HAP-1 (cell line): ENCODE data around the gene CCDC57.
"Not testable (repeated sequence)": the region's sequence is repeated elsewhere in the genome, so short reads cannot be mapped to it uniquely, and the experiment has no call there.

Source experiments
- DNase-seq, 2 experiments: peaks; one replicate each; pipeline ENCODE4 v3.0.0-alpha.2; 2016 to 2020; ENCODE audit warnings: low spot score in 2 of 2
- H3K27me3 ChIP-seq: fragments of 250-450 bp; sonication (Bioruptor Pico); 2 replicates; pipeline ENCODE4 v1.5.1; 2020; ENCODE audit warnings: low read depth, mild to moderate bottlenecking, moderate library complexity
- H3K36me3 ChIP-seq: fragments of 250-450 bp; sonication (Bioruptor Pico); replicated peaks from 2 replicates; pipeline ENCODE4 v1.5.1; 2020; ENCODE audit warnings: mild to moderate bottlenecking
- H3K4me1 ChIP-seq: fragments of 250-450 bp; sonication (Bioruptor Pico); 2 replicates; pipeline ENCODE4 v1.5.1; 2020; ENCODE audit warnings: mild to moderate bottlenecking
- H3K4me3 ChIP-seq: fragments of 250-450 bp; sonication (Bioruptor Pico); 2 replicates; pipeline ENCODE4 v1.5.1; 2020; ENCODE audit warnings: mild to moderate bottlenecking, moderate library complexity
- H3K9me3 ChIP-seq: fragments of 250-450 bp; sonication (Bioruptor Pico); 2 replicates; pipeline ENCODE4 v1.5.1; 2020; ENCODE audit warnings: mild to moderate bottlenecking, moderate library complexity
- in situ Hi-C: fragments of 300-500 bp; cut with MboI; formaldehyde crosslinking; loops from 3 replicates; pipeline ENCODE4 v1.14.3; 2020; ENCODE audit warnings: low sequenced_read_pairs, inconsistent platforms, mixed read lengths

CCDC57 gene

DNA sequence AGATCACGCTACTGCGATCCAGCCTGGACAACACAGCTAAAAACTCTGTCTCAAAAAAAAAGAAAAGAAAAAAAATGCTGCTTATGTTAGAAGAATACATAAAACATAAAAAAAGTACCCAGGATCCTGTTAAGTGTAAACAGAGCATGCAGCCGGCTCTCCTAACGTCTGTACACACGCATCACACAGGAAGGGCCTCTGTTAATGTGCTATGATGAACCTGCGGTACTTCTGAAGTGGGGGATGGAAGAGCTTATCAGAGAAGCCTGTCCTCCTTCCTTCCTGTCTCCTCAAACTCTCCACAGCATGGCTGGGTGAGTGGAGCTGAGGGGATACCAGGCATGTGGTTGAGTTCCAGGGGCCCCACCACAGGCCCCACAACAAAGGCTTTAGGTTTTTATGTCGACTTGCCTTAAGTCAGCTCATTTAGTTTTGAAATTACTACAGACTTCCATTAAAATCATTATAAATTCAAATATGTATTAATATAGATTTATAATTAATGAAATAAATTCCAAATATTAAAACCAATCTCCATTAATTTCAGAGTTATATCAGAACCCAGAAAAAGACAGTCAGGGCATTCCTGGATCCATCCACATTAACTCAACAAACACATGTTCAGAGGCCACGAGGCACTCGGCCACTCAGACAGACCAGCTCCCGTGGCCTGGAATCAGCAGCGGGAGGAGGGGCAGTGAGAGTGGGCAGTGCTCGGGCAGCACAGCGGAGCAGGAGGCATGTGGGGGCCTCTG is 11.7 kb downstream of the CCDC57 start:
- in situ Hi-C loops: no loop called here

DNA sequence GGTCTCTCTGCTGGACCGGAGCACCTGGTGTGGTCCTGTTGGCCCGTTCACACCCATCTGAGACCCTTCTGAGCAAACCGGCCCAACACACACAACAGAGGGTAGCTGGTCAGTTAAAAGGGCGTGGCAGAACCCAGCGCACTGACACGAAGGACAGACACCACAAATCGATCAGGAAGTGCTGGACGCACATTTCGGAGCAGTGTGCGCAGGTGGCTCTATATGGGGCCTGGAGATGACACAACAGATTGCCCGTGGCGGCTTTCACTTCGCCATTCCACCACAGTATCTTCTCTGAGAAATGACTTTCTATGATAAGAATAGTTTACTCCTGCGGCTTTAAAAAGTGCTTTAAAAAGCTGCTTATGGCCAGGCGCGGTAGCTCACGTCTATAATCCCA is 12.5 kb downstream of the CCDC57 start:
- H3K4me1 ChIP-seq: no peaks in the 10 kb centered on the region
- no peak overlapping the region for H3K4me3 ChIP-seq
- in situ Hi-C loops: no loop called here
- no peak for DNase-seq
- H3K36me3 ChIP-seq: peaks cover 17% of the 10 kb centered on the region
- no peaks in the 10 kb centered on the region; the same call in 1 of the 2 replicates for H3K9me3 ChIP-seq
- H3K27me3 ChIP-seq: no peaks in the 10 kb centered on the region

More for the DNA sequence above, 11.7 kb downstream of the CCDC57 start:
- peaks cover under 1% of the 10 kb centered on the region for H3K4me1 ChIP-seq
- H3K4me3 ChIP-seq: no peak overlapping the region
- DNase-seq: no peak
- H3K36me3 ChIP-seq: peaks cover 20% of the 10 kb centered on the region
- no peaks in the 10 kb centered on the region for H3K27me3 ChIP-seq
- no peaks in the 10 kb centered on the region; the same call in 1 of the 2 replicates for H3K9me3 ChIP-seq

DNA sequence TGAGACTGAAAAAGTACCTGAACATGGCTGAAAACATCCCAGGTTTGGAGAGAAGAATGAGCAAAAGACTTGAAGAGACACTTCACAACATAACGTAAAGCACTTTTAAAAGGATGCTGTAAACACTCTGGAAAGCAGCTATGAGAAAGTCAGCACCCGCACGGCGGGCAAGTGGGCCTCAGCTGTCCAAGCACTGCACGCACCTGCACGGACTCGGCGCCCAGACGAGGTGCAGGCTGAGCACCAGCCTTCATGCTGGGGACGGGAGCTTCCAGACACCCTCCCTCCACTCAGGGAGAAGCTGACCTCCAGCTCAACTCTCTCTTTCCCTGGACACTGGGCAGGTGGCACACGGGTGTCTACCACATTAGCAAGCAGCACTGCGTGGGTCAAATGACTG is 13.1 kb downstream of the CCDC57 start:
- peaks cover 21% of the 10 kb centered on the region for H3K36me3 ChIP-seq
- H3K4me1 ChIP-seq: no peaks in the 10 kb centered on the region
- no peaks in the 10 kb centered on the region; the same call in 1 of the 2 replicates for H3K9me3 ChIP-seq
- in situ Hi-C loops: no loop called here
- no peak overlapping the region for H3K4me3 ChIP-seq
- no peaks in the 10 kb centered on the region for H3K27me3 ChIP-seq
- DNase-seq: no peak

DNA sequence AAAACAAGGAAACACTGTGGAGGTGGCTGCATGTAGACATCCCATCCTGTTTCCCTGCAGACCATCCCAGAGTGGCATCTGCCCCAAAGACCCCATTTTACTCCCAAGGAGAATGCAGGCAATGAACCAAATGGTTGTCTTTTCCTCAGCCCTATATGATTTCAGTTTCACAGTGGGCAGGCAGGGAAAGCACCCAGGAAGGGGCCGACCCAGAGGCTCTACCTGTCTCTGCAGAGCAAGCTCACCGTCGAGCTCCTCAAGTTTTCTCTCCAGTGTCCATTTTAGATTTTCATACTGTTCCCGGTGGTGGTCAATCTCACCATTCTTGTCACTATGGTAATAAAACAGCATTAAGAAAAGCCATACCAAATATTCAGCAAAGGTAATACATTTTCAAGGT is 14.6 kb downstream of the CCDC57 start:
- Histone ChIP-seq H3K4me1 (no peaks in the 10 kb centered on the region), H3K27me3 (no peaks in the 10 kb centered on the region), H3K36me3 (peaks cover 32% of the 10 kb centered on the region), H3K9me3 (no peaks in the 10 kb centered on the region; the same call in 1 of the 2 replicates), H3K4me3 (no peak overlapping the region)
- in situ Hi-C loops: no loop called here
- no peak for DNase-seq

DNA sequence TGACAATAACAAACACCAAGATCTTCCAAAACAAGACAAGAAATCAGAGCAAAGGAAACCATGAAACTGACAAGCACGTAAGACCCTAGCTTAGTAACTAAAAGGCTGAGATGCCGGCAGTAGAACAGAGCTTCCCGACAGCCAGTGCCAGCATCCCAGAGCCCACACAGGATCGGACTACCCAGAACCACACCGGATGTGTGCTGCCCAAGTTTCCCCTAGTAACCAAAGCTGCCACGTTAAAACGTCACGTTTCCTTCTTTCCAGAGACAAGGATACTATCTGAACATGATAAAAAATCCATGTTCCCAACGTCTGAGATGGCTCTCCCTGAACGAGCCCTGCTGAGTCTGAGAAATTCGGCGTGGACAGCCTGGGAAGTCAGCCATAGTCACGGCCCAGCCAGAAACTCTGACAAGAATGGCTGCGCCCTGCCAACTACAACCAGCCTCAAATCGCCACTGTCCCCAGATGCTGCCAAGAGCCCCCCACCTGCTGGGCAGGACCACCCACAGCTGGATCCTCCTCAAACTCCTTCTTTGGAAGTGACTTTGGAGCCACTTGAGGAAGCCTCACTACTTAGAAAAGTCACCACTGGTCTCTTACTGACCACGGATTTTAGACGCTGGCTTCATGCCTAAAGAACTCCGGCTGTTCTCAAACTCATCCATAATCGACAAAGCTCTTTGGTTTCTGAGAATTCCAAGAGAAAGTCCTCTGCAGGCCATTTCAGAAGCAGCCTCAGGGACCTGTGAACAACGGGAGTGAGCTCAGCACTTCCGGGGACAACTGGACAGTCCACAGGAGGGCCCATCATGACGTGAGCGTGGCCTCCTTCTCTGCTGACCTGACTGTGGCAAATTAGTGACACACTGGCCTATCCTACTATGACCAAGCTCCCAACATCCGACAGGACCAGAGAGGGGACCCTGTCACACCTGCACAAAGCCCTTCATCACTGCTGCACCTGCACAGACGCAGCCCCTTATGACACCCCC is 16.7 kb downstream of the CCDC57 start:
- in situ Hi-C loops: no loop called here
- no peaks in the 10 kb centered on the region for H3K9me3 ChIP-seq
- H3K36me3 ChIP-seq: peaks cover 41% of the 10 kb centered on the region
- H3K4me3 ChIP-seq: no peak overlapping the region
- DNase-seq: no peak
- no peaks in the 10 kb centered on the region for H3K27me3 ChIP-seq
- no peaks in the 10 kb centered on the region for H3K4me1 ChIP-seq

DNA sequence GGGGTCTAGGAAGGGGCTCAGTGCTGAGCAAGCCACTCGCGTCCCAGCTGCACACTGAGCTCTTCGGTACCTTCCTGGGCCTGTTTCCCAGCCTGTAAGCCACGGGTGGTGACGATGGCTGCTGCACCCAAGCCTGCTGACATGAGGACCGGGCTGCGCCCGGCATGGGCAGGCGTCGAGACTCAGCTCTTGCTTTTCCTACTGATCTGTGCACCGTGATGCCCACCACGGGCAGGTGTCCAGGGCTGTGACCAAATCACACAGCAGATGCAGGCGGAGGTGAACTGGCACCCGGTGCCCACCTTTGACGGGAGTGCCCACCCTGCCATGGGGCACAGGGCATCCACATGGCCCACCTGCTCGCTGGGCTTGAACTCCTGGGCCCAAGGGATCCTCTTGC is 17.9 kb downstream of the CCDC57 start:
- H3K4me3 ChIP-seq: no peak overlapping the region
- H3K27me3 ChIP-seq: no peaks in the 10 kb centered on the region
- in situ Hi-C loops: no loop called here
- H3K36me3 ChIP-seq: peaks cover 38% of the 10 kb centered on the region
- H3K4me1 ChIP-seq: no peaks in the 10 kb centered on the region
- DNase-seq: no peak
- no peaks in the 10 kb centered on the region for H3K9me3 ChIP-seq

DNA sequence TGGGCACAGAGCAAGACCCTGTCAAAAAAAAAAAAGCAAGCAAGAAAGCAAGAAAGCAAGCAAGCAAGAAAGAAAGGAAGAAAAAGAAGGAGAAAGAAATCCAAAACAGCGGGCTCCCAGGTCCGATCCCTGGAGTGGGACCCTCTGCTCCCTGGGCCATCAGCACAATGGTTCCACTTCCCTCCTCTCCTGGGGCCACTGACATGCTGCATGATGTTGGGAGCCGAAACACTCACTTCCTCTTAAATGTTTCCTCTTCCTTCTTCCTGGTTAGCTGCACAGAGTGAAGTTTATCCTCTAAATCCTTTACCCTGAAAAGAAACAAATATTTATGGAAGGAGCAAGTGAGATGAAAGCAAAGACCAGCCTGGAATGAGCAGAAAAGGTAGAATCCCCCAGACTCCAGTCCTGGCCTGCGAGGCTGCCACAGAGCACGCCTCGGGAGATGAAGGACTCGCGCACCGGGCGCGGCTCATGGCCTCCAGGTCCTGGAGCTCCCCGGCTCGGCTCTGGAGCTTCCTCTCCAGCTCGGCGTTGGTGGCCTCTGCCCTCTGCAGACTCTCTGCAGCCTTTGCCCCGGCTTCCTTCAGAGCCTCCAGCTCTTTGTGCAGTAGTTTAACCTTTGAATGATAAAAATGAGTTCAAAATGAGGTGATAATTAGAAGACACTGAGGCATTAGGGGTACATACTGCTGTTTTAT is 19.0 kb downstream of the CCDC57 start:
- Histone ChIP-seq H3K27me3 (no peaks in the 10 kb centered on the region), H3K36me3 (peaks cover 36% of the 10 kb centered on the region), H3K4me1 (no peaks in the 10 kb centered on the region), H3K9me3 (no peaks in the 10 kb centered on the region), H3K4me3 (no peak overlapping the region)
- in situ Hi-C loops: no loop called here
- DNase-seq: no peak

DNA sequence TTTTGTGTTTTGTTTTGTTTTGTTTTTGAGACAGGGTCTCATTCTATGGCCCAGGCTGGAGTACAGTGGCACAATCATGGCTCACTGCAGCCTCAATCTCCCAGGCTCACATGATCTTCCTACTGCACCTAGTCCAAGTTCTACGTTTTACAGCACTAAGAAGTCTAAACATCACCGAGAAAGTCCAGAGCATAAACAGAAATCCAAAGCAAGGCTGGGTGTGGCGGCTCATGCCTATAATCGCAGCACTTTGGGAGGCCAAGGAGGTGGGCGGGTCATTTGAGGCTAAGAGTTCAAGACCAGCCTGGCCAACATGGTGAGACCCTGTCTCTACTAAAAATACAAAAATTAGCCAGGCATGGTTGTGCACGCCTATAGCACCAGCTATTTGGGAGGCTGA is 19.6 kb downstream of the CCDC57 start:
- DNase-seq, in situ Hi-C loops, H3K9me3 ChIP-seq, H3K4me1 ChIP-seq, H3K4me3 ChIP-seq, H3K27me3 ChIP-seq: not testable (repeated sequence)
- H3K36me3 ChIP-seq: peaks cover 33% of the 10 kb centered on the region

DNA sequence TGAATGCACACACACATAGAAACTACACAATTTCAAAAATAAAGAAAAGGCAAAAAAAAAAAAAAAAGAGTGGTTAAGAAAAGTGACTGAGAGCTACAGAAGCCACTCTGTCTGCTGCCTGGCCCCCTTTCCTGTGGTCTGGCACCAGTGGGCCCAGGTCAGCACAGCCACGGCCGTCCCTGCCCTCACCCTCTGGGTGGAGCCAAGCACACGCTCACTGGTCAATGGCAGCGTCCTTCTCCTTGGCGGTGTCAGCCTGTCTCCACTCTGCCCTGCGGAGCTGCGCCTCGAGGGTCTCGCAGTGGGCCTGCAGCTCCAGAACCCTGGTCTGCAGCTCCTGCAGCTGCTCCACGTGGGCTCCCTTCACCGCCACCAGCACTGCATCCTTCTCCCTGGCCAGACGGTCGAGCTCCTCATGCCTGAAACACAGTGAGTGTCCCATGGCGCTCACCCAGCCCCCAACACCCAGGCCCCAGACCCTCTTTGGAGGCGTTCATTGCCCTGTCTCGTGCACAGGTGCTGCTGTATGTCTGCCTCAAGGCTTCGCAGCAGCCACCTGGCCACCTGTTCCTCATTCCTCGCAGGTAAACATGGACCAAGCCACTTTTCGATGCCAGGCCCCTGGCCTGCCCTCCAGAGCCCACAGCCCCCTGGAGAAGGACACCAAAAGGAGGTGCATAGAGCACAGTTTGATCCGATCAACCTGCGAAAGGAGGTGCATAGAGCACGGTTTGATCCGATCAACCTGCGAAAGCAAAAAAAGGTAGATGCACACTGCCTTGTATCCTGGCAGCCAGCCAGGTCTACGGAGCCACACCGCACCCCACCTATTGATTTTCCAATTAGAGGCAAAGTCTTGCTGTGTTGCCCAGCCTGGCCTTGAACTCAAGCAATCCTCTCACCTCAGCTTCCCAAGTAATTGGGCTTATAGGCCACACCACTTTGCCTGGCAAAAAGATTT is 24.4 kb downstream of the CCDC57 start:
- Histone ChIP-seq H3K4me1 (no peaks in the 10 kb centered on the region), H3K4me3 (no peak overlapping the region), H3K36me3 (peaks cover 30% of the 10 kb centered on the region), H3K9me3 (no peaks in the 10 kb centered on the region), H3K27me3 (no peaks in the 10 kb centered on the region)
- no peak for DNase-seq
- in situ Hi-C loops: no loop called here

DNA sequence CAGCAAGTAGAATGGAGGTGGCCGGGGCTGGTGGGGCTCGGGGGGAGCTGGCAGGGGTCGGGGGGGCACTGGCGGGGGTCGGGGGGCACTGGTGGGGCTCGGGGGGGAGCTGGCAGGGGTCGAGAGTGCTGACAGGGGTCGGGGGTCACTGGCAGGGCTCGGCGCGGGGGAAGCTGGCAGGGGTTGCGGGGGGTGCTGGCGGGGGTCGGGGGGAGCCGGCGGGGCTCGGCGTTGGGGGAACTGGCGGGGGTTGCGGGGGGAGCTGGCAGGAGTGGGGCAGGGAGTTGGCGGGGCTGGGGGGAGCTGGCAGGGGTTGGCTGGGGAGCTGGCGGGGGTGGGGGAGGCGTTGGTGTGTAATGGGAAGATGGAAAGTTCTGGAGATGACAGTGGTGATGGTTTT is 25.1 kb downstream of the CCDC57 start:
- Histone ChIP-seq H3K4me1 (no peaks in the 10 kb centered on the region), H3K9me3 (no peaks in the 10 kb centered on the region), H3K36me3 (peaks cover 29% of the 10 kb centered on the region), H3K4me3 (no peak overlapping the region), H3K27me3 (no peaks in the 10 kb centered on the region)
- DNase-seq: no peak
- in situ Hi-C loops: no loop called here

DNA sequence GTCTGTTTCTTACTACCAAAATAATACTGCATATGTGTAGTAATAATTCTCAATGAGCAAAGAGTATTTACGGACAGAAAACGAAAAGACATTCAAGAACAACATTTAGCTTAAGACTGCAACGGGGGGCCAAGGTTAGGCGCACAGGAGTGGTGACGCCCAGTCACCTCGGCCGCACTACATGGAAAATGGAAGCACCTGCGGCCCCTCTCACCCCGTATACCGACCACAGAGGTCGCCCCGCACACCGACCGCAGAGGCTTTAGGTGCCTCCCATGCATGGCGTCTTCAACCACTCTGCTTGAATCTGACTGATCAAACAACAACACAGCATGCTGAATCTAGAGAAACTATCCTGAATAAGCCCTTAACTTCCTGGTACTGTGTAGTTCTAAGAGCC is 26.4 kb downstream of the CCDC57 start:
- DNase-seq: no peak
- no peak overlapping the region for H3K4me3 ChIP-seq
- in situ Hi-C loops: no loop called here
- peaks cover 32% of the 10 kb centered on the region for H3K36me3 ChIP-seq
- H3K9me3 ChIP-seq: no peaks in the 10 kb centered on the region
- no peaks in the 10 kb centered on the region for H3K27me3 ChIP-seq
- no peaks in the 10 kb centered on the region for H3K4me1 ChIP-seq

DNA sequence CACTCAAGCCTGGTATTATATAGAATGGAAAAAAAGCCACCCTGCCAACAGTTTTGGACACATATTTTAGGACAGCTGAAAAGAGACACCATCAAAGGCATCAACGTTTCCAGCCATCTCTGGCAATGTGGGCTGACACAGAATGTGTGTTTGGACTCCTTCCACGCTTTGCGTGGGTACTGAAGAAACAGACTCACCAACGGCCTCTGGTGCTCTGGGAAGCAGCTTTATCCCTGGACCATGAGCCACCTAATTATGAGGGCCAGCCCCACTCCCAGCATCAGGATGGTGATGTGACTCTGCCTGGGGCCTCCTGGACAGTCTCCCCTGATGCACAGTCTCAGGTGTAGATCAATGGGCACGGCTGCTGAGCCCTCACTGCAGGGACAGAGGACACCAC is 27.9 kb downstream of the CCDC57 start:
- H3K4me1 ChIP-seq: no peaks in the 10 kb centered on the region
- in situ Hi-C loops: no loop called here

More for the DNA sequence above, 27.9 kb downstream of the CCDC57 start:
- Histone ChIP-seq H3K36me3 (peaks cover 33% of the 10 kb centered on the region), H3K27me3 (no peaks in the 10 kb centered on the region), H3K9me3 (no peaks in the 10 kb centered on the region), H3K4me3 (no peak overlapping the region)
- DNase-seq: no peak
